Prostate gland (tissue), 2 donors: Measurements from ENCODE around the gene ACTR1B.

Experiments used
- POLR2A ChIP-seq: fragments of 450-650 bp; IDR thresholded peaks from one replicate; pipeline ENCODE4 v1.6.1; 2016; ENCODE audit warnings: antibody characterized with exemption, mild to moderate bottlenecking
- POLR2AphosphoS5 ChIP-seq: sonication (generic); formaldehyde crosslinking; IDR thresholded peaks from one replicate; pipeline ENCODE4 v1.6.1; 2017; ENCODE audit warnings: antibody characterized with exemption
- TF ChIP-seq, protein P1 (sequence below), 4 experiments: fragments of 200-600 bp in 2 of 4; fragments of 450-650 bp in 2 of 4; sonication (generic) in 2 of 4; IDR thresholded peaks; 1 replicate in 3 of 4; 2 replicates in 1 of 4; pipeline ENCODE4 v1.5.1; 2016 to 2019; ENCODE audit warnings: antibody characterized with exemption in 4 of 4, mild to moderate bottlenecking in 2 of 4, moderate library complexity in 2 of 4

DNA sequence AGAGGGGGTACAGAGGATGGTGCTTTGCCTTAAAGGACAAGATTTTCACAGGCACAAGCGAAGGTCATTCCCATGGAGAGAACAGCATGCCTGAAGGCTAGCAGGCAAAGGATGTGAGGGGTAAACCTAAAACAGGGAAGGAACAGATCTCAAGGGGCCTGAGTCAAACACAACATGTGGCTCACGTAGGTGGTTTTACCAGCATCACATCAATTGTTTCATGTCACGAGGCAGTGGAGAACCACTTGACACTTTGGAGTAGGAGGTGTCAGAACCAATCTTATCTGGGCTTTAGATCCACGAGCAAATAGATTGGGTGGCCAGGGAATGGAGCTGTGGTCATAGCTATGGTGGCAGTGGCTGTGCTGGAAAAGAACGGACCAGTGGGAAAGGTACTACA is 9.5 kb downstream of the ACTR1B start:
- TF ChIP-seq POLR2AphosphoS5 (no peak), POLR2A (no peak)
- TF ChIP-seq, protein P1, sequence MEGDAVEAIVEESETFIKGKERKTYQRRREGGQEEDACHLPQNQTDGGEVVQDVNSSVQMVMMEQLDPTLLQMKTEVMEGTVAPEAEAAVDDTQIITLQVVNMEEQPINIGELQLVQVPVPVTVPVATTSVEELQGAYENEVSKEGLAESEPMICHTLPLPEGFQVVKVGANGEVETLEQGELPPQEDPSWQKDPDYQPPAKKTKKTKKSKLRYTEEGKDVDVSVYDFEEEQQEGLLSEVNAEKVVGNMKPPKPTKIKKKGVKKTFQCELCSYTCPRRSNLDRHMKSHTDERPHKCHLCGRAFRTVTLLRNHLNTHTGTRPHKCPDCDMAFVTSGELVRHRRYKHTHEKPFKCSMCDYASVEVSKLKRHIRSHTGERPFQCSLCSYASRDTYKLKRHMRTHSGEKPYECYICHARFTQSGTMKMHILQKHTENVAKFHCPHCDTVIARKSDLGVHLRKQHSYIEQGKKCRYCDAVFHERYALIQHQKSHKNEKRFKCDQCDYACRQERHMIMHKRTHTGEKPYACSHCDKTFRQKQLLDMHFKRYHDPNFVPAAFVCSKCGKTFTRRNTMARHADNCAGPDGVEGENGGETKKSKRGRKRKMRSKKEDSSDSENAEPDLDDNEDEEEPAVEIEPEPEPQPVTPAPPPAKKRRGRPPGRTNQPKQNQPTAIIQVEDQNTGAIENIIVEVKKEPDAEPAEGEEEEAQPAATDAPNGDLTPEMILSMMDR (IDR thresholded peaks at IDR 0.05): no peak
